Measurements from ENCODE around the gene PLA2R1.
"Not testable (repeated sequence)": the region's sequence is repeated elsewhere in the genome, so short reads cannot be mapped to it uniquely, and the experiment has no call there.

The PLA2R1 gene

GRCh38 chr2:159976527-159977160 is 85.8 kb downstream of the PLA2R1 start:
- DNase-seq: no peak

GRCh38 chr2:159973325-159973724 is 89.1 kb downstream of the PLA2R1 start:
- DNase-seq: no peak

- no peak for DNase-seq
Measured at GRCh38 chr2:159971365-159972152, 90.9 kb downstream of the PLA2R1 start.

DNA sequence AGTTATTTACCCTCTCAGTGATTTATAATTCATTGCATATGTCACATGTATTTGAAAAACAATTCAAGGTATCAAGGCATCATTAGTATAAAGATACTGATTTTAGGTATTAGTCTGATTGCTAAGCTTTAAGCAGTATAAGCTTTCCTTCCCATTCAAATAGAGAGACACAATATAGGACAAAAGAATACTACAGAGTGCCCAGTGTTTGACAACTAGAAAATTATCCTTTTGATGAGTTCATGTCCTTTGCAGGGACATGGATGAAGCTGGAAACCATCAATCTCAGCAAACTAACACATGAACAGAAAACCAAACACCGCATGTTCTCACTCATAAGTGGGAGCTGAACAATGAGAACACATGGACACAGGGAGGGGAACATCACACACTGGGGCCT is 91.9 kb downstream of the PLA2R1 start:
- not testable (repeated sequence) for DNase-seq

- DNase-seq: no peak
Measured at GRCh38 chr2:159968279-159968900, 94.0 kb downstream of the PLA2R1 start.

DNA sequence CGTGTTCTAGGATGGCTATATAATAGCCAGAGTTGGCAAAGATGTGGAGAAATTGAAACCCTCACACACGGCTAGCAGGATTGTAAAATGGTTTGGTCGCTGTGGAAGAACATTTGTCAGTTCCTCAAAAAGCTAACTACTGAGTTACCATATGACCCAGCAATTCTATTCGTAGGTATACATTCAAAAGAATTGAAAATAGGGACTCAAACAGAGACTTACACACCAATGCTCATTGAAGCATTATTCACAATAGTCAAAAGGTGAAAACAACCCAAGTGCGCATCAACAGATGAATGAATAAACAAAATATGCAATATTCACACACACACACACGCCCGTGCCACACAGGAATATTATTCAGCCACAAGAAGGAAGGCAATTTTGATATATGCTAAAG is 98.7 kb downstream of the PLA2R1 start:
- DNase-seq: no peak

GRCh38 chr2:159962513-159962912 is 99.9 kb downstream of the PLA2R1 start:
- not testable (repeated sequence) for DNase-seq

DNA sequence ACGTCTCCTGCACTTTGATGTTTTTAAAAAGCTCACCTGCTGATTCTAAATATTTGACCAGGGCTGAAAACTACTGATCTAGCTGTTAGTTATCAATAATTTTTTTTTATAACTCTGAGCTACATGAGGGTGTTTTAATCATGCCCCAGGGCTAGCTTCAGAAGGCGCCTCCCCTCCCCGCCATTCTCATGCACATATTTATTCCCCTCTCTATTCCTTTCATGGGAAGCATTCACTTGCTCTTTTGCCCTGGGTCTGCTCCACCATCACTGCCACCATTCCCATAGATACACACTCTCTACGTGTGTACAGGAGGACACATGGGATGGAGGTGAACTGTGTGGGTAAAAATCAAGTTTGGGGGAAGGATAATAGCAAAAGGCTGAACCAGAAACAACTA is 101.0 kb downstream of the PLA2R1 start:
- DNase-seq: no peak

DNA sequence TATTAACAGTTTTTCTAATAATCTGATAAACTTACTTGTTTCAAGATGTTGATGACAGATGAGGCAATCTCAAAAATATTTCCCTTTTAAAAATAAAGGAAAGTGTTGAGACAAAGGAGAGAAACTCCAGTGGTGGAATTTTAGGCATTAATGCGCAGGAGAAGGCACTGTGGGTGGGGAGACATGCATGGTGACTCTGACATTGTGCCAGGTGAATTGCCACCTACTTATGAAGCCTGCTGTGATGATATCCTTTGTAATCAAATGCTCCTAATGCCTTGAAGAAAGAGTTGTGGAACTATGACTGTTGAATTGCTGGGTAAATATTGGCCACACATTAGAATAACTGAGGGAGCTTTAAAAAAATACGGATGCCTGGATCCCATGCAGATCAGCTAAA is 101.4 kb downstream of the PLA2R1 start:
- no peak for DNase-seq

- DNase-seq: no peak
Measured at GRCh38 chr2:159960414-159960813, 102.0 kb downstream of the PLA2R1 start.

DNA sequence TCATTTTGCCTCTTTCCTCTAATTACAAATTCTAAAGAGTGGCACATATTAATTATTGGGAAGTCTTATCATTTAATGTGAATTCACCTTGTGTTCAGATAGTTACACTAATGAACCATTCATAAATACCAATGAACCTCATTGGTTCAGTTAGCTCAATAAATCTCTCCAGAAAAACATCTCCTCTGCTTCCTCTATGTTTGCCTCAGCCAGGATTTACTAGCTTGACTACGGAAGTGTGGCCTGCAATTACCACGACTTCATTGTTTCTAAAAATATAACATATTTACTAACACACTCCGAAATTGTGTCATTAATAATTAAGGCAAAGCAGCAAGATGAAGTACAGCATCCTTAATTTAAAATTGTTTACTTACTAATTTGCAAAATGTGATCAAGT is 103.3 kb downstream of the PLA2R1 start:
- DNase-seq: no peak

DNA sequence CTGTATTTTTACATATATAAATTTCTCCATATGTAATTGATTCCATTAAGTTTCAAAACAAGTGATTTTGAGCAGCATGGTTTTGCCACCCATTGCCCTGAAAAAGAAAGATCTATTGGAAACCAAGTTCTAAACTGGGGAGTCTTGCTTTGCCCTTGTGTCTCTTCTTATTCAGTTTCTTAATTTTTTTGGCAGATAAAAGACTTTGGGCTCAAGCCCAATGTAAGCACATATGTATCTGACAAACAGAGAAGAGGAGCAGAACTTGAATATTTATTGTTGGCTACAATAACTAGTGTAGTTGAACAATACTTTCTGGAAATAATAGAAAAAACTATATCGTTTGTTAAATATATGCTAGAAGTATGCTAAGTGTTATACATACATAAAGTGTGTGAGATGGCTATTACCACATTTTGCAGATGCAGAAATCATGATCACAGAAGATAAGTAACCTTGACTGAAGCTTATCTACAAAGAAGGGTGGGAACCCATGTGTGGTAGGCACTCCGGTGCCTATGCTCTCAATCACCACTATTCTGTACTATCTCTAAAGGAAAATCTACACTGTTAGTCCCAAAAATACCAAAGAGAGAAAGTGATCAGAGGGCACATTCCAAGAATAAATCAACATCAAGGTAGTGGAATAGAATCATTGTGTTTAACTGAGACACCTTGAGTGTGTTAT is 109.1 kb downstream of the PLA2R1 start:
- DNase-seq: no peak

- DNase-seq: no peak
Measured at GRCh38 chr2:159946326-159946999, 116.0 kb downstream of the PLA2R1 start.

DNA sequence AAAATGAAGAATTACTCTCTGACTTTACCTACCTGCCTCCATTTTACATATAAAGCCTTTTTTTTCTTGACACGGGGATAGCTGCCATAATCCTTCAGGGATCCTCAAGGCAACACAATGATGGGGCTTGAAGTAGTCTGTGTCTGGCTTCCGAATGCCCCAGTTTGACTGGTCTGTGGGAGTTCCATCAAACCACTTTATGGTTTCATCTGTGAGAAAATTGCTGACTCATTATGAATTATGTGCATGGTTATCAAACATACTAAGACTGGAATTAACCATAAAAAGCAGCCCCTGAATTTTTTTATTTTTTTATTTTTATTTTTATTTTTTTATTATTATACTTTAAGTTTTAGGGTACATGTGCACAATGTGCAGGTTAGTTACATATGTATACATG is 117.5 kb downstream of the PLA2R1 start:
- no peak for DNase-seq

- no peak for DNase-seq
Measured at GRCh38 chr2:159942146-159942545, 120.3 kb downstream of the PLA2R1 start.

- DNase-seq: no peak
Measured at GRCh38 chr2:159941729-159942128, 120.7 kb downstream of the PLA2R1 start.

GRCh38 chr2:159939946-159940345 is 122.5 kb downstream of the PLA2R1 start:
- no peak for DNase-seq

- no peak for DNase-seq
Measured at GRCh38 chr2:159938395-159938794, 124.0 kb downstream of the PLA2R1 start.

- DNase-seq: no peak
Measured at GRCh38 chr2:159936471-159936870, 125.9 kb downstream of the PLA2R1 start.

DNA sequence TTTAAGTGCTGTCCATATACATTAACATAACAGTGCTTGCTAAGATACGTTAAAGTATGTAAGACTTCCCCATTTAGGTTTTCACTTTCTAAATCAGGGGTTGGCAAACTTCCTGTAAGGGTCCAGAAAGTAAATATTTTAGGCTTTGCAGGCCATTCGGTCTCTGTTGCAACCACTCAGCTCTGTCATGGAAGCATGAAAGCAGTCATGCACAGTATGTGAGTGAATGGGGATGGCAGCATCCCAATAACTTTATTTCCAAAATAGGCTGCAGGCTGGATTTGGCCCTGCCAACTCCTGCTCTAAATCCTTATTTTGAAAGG is 128.7 kb downstream of the PLA2R1 start:
- DNase-seq: no peak

DNA sequence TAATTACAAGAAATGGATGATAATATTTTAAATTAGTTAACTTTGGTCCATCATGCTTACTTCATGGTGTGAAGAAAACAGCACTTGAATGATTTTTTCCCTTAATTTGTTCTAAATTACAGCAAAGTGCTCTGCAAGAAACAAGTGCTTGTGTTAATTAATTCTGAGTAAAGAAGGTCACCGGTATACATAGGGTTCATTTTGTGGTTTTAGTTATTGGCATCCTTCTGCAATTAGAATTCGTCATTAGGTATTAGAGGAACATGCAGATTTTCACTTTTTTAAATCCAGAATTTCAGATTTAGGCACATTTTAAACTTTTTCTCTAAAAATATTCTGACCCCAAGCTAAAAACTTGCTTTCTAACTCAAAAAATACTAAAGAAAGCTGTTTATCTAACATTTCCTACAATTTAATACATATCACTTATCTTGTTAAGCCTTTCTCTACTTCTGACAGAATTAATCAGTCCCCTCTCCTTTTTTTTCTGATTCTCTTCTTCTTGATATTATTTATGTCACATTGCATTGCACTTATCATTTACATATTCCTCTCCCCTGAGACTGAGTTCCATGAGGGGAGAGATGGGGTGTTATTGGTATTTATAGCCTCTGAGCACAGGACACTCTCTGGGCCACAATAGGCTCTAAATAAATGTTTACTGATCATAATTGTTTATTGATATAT is 129.2 kb downstream of the PLA2R1 start:
- no peak for DNase-seq

GRCh38 chr2:159926695-159927094 is 135.7 kb downstream of the PLA2R1 start:
- no peak for DNase-seq

DNA sequence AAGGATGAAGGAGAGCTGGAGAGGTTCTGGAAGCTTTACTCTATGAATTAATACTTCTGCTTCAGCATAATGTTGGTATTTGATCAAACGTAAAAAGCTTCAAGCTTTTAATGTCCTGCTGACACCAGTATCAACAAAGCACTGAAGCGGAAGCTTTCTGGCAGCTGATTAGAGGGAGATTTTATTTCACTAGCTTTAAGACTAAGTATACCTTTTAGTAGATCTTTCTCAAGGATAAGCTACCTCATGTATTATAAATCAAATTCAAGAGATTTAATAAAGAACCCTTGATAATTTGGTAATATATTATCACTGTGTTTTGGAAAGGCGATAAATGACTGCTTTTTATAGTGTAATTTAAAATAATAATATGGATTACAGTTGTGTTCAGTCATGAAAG is 136.4 kb downstream of the PLA2R1 start:
- no peak for DNase-seq
